HG03439 (cell line): ENCODE measurements around the gene CACTIN.
"Not testable (repeated sequence)": the region's sequence is repeated elsewhere in the genome, so short reads cannot be mapped to it uniquely, and the experiment has no call there.

ENCODE experiments used
- ATAC-seq: cut with Tn5 transposase; IDR thresholded peaks from one replicate; pipeline ENCODE4 v1.9.1; 2021; ENCODE audit warnings: mild to moderate bottlenecking, moderate library complexity; ENCODE audit not compliant: unreplicated experiment

Gene CACTIN

DNA sequence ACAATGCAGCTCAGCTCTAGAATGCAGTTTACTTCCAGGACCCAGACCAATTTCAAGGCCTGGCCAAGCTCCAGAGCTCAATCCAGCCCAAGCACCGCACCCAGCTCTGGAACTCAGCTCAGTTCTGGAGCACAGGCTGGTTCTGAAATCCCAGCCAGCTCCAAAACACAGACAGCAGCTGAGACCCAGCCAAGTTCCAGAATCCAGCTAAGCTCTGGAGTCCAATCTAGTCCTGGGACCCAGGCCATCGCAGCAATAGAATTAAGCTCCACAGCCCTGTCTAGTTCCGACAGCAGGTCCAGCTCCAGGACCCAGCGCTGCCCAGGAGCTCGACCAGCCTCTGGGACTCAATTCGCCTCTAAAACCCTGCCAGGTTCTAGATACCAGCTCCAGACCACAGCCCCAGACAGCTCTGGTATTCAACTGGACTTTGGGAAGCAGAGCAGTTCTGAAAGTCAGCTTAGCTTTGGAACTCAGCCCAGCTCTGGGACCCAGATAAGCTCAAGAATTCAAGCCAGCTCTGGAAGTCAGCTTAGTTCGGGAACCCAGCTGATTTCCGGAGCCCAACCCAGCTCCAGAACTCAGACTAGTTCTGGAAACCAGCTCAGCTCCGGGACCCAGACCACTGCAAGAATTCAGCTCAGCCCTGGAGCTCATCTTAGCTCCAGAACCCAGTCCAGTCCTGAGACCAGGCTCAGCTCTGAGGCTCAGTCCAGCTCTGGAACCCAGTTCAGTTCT, 34.5 kb downstream of the CACTIN start:
- no peak for ATAC-seq

DNA sequence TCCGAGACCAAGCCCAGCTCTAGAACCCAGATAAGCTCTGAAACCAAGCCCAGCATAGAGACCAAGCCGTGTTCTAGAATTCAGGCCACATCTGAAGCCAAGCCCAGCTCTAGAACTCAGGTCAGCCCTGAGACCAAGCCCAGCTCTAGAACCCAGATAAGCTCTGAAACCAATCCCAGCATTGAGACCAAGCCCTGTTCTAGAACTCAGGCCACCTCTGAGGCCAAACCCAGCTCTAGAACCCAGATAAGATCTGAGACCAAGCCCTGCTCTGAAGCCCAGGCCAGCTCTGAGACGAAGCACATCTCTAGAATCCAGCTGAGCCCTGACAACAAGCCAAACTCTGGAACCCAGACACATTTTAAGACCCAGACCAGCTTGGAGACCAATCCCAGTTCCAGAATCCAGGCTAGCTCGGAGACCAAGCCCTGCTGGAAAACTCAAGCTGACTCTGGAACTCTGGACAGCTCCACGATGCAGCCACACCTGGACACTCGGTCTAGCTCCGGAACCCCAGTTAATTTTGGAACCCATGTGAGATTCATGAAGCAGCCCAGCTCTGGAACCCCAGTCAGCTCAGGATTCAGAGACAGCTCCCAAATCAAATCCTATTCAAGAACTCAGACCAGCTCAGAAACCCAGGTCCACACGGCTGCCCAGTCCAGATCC, 35.5 kb downstream of the CACTIN start:
- no peak for ATAC-seq

DNA sequence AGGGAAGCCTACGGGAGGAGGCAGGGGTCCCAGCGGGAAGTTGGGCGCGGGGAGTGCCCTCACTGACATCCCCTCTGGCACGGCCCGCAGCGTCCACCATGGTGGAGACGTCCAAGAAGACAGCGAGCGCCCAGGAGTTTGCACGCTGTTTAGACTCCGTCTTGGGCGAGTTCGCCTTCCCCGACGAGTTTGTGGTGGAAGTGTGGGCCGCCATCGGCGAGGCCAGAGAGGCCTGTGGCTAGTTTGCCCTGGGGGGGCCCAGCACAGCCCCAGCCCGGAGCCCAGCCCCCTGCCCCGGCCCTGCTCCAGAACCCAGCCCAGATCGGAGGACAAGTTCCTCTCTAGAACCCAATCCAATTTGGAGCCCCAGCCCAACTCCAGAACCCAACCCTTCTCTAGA, 36.6 kb downstream of the CACTIN start:
- ATAC-seq, result no peak

DNA sequence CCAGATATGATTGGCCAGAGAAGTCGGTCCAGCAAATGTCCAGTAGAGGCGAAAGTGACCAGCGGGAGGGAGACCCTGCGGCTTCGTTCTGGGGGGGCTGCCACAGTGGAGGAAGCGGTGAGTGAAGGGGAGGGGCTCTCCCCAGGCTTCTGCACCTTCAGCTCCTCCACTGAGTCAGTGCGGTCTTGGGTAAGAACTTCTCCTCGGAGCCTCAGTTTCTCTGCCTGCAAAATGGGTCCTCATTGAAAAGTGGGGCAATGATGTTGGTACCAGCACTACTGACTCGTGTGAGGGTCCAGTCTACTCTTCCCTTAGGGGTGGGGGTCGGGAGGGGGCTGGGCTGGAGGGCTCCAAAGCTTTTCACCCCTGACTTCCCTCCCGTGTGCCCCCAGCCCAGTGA, 37.2 kb downstream of the CACTIN start:
- no peak for ATAC-seq

DNA sequence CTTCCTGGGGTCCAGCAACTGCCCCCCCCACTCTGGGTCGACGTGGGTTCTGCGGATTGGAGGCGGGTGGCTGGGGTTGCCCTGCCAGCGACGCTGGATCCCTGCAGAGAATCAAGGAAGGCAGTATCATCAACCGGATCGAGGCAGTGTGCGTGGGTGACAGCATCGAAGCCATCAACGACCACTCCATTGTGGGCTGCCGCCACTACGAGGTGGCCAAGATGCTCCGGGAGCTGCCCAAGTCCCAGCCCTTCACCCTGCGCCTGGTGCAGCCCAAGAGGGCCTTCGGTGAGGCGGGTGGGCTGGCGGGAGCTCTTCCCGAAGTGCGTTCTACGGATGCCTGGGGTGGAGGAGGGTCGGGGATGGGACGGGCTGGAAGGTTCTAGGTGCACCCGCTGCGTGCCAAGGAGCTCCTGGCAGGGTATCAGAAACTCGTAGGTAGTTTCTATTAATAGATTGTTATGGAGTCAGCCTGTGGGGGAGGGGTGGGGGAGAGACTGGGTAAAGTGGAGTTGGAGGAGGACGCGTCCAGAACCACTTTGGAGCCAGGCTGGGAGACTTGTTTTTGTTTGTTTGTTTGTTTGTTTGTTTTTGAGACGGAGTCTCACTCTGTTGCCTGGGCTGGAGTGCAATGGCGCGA, 39.8 kb downstream of the CACTIN start:
- ATAC-seq, result no peak

DNA sequence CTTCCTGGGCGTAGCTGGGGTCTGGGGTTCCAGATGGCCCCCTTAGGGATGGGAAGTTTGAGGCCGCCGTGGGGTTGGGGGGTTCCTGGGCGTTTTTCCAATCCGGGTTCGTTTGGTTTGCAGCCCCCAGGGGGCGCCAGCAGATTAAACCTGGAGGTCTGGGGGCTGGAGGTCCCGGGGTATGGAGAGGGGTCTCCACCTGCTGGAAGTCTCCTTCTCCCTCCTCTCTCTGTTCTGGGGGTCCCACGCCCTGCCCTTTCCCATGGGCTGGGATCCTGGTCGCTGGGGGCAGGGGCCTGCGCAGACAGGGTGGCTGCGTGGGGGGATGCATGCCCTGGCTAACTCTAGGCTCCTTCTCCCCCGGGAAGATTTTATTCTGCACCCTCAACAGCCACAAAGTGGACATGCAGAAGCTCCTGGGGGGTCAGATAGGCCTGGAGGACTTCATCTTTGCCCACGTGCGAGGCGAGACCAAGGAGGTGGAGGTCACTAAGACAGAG, 40.4 kb downstream of the CACTIN start:
- ATAC-seq, result no peak

DNA sequence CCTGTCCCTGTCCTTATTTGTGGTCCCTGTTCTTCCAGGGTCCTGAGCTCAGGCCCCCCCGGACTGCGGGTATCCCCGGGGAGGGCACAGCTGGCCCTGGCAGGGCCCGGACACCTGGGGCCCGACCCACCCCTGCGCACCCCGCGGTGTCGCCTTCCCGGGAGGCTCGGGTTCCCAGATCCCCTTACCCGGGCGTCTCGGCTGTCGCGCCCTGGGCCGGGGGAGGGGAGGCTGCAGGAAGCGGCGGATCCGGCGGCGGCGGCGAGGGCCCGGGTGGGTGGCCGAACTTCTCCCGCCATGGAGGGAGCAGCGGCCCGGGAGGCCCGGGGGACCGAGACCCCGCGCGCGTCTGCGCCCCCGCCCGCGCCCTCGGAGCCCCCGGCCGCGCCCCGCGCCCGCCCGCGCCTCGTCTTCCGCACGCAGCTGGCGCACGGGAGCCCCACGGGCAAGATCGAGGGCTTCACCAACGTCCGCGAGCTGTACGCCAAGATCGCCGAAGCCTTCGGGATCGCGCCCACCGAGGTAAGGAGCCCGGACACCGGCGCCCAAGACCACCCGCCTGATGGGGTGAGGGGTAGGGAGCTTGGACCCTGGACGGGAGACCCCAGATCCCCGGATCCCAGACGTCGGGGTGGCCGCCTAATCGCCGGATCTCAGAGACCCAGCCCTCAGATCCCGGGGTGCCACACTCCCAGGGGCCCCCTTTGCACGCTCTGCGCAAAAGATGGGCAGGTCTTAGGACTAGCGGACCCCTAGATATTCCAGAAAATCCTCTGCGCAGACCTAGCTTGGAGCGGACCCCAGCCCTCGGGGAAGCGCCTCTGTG, 41.1 kb downstream of the CACTIN start, which contains the start of gene GIPC3:
Gene GIPC3, plus strand, starts transcription at position 178 of the 826 bp plus-strand sequence. Its CDS starts 120 bp downstream, at position 298.
- ATAC-seq, result no peak

DNA sequence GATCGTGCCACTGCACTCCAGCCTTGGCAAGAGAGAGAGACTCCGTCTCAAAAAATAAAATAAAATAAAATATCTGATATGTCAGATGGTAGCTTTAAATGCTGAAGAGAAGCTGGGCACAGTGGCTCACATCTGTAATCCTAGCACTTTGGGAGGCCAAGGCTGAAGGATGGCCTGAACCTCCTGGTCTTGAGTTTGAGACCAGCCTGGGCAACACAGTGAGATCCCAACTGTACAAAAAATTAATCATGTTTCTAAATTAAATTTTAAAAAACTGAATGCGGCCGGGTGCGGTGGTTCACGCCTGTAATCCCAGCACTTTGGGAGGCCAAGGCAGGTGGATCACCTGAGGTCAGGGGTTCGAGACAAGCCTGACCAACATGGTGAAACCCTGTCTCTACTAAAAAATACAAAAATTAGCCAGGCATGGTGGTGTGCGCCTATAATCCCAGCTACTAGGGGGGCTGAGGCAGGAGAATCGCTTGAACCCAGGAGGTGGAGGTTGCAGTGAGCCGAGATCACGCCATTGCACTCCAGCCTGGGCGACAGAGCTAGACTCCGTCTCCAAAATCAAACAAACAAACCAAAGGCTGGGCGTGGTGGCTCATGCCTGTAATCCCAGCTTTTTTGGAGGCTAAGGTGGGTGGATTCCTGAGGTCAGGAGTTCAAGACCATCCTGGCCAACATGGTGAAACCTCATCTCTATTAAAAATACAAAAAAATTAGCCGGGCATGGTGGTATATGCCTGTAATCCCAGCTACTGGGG, 42.4 kb downstream of the CACTIN start:
- not testable (repeated sequence) for ATAC-seq

DNA sequence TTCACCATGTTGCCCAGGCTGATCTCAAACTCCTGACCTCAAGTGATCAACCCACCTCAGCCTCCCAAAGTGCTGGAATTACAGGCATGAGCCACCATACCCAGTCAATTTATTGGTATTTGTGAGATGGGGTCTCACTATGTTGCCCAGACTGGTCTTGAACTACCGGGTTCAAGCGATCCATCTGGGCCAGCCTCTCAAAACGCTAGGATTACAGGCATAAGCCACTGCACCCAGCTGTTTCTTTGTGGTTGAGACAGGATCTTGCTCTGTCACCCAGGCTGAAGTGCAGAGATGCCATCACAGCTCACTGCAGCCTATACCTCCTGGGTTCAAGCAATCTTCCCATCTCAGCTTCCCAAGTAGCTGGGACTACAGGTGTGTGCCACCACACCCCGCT, 44.8 kb downstream of the CACTIN start:
- ATAC-seq, result not testable (repeated sequence)

DNA sequence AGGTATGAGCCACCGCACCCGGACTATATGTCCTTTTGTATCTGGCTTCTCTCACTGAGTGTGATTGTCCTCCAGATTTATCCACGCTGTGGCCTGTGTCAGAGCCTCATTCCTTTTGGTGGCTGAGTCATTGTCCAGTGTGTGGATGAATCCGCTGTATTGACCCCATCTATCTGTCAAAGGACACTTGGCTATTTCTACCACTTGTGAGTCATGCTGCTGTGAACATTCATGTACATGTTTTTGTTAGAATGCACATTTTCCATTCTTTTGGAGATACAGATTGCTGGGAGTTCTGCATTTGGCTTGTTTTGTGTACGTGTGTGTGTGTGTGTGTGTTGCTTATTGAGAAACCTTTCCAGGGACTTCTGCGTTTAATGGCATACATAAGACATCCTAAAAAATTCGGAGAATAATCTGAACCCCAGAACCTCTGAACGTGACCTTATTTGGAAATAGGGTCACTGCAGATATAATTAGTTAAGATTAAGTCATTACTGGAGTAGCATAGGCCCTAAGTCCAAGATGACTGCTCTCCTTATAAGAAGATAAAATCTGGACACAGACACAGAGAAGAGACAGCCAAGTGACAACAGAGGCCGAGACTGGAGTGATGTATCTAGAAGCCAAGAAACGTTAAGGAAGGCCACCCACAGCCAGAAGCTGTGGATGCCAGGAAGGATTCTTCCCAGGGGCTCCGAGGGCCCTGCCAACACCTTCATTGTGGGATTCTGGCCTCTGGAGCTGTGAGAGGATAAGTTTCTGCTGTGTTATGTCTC, 46.2 kb downstream of the CACTIN start:
- ATAC-seq, result no peak

DNA sequence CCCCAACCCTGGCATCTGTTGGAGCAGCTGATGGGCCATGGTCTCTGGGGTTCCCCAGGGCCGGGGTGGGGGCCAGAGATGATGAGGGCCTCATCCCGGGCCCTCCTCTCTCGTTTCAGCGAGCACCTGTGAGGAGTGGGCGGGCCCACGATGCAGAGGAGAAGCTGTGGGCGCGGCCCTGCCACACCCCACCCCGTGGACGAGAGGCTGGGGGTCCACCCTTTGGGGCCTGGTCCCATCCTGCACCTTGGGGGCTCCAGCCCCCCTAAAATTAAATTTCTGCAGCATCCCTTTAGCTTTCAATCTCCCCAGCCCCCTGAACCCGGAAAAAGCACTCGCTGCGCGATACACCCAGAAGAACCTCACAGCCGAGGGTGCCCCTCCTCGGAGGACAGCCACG, 48.2 kb downstream of the CACTIN start:
- ATAC-seq, result no peak

DNA sequence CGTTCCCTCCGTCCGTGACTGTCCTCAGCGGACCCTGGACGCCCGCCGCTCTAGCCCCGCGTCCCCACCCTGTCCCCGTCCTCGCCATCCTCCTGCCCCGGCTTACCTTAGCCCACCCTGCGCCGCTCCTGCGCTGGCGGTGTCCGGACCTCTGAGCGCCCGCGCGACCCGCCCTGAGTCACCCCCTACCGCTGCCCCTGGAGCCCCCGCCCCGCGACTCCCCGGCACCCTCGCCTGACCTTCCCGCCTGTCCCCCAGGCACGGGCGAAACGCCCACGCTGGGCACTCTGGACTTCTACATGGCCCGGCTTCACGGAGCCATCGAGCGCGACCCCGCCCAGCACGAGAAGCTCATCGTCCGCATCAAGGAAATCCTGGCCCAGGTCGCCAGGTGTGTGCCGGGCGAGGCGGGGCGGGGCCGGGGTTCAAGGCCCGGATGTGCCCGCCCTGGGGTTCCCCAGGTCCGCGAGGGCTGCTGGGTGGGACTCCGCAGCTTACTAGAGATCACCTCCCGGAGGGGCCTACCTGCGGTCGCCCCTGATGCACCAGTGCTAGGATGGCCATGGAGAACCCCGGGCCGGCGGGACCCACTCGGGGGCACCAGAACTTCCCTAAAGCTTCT, 48.8 kb downstream of the CACTIN start:
- ATAC-seq, result no peak

DNA sequence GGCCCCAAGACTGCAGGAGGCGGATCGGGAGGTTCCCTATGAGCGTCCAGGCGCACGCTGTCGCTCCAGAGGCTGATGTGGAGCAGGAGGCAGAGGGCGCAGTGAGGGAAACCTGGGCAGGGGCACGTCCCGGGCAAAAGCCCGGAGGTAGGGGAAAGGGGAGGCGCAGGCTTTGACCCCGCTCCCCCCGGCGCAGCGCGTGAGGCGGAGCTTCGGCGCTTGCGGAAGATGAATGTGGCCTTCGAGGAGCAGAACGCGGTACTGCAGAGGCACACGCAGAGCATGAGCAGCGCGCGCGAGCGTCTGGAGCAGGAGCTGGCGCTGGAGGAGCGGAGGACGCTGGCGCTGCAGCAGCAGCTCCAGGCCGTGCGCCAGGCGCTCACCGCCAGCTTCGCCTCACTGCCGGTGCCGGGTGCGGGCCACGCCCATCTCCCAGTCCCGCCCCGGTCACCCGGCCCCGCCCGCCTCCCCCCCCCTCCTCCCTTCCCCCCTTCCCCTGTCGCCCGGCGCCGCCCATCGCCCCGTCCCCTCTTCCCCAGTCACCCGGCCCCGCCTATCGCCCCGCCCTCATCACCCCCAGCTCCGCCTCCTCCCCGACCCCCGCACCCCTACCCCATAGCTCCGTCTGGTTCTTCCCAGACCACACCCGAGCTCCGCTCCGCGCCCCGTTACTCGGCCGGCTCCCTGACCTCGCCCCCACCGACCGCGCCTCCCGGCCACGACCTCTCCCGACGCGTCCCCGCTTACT, 49.7 kb downstream of the CACTIN start:
- ATAC-seq, result no peak

DNA sequence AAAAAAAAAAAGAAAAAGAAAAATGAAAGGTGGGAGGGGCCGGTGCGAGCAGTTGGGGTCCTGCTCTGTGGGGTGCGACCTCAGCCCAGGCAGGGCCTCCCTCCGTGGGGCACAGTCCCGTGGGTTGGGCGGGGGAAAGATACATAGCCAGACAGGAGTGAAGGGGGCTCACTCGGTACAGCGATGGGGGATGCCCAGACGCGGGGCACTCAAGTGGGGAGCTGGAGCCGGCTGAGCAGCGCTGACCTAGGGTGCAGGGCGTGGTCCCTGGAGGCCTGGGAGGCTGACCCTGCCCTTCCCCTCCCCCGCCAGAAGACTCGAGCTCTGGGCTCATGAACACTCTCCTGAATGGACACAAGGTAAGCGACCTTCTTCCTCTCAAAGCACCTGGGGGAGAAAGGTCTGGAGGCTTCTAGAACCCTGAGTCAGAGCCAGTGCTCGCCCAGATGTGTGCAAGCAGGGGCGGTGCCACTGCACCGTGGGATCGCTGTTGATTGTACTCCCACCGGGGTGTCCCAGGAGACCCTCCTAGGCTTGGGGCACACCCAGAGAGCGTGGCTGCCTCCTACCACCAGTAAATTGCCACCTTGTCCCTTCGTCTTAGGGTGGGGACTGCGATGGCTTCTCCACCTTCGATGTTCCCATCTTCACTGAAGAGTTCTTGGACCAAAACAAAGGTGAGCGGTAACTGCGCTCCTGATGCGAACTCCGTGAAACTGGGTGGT, 50.5 kb downstream of the CACTIN start:
- ATAC-seq, result no peak

DNA sequence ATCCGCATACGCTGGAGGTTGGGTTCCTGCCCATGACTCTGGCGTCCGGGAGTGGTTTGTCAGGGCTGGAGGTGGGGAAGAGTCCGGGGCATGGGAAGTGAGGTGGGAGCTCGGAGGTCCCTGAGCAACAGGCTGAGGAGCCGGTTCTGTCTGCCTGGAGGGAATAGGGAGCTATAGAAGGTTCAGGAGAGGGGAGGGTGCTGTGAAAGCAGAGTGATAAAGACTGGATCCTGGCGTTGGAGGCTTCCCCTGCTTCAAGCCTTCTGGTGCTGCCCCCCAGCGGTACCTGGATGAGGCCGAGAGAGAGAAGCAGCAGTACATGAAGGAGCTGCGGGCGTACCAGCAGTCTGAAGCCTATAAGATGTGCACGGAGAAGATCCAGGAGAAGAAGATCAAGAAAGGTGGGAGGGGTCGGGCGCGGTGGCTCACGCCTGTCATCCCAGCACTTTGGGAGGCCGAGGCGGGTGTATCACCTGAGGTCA, 51.3 kb downstream of the CACTIN start:
- no peak for ATAC-seq

DNA sequence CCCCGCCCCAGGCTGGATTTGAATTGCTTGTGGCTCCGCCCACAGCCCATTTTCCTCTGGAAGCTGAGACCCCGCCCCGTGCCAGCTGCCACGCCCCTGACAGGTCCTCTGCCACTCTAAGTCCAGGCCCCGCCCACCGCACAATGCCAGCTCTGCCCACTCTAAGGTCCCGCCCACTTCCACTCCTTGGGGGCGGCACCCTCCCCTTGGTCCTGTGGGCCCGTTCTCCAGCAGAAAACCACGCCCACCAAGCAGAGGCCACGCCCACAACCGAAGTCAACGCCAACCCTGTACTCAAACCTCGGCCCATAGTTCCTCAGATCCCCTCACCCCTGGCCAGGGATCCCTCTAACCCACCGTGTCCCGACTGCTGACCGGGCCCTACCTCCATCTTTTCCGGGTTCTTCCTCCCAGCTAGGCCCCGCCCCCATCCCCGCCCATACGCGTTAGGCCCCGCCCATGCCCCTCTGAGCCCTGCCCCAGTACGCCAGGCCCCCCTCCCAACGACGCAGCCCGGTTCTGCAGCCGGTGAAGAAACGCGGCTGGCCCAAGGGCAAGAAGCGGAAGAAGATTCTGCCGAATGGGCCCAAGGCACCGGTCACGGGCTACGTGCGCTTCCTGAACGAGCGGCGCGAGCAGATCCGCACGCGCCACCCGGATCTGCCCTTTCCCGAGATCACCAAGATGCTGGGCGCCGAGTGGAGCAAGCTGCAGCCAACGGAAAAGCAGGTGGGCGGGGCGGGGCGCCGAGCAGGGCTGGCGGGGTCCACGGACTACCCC, 52.5 kb downstream of the CACTIN start:
- ATAC-seq, result peak; percentile 30
